GM12875 (cell line): Measurements from ENCODE around the gene POP4.
"Not testable (repeated sequence)": the region's sequence is repeated elsewhere in the genome, so short reads cannot be mapped to it uniquely, and the experiment has no call there.

ENCODE experiments used
- H3K4me3 ChIP-seq: one replicate; pipeline ENCODE4 v1.5.1; 2011; ENCODE audit warnings: low read depth, low read length, control low read depth
- TF ChIP-seq, protein P1 (sequence below): IDR thresholded peaks from 2 replicates; pipeline ENCODE4 v1.5.1; 2011; ENCODE audit warnings: low read depth, mild to moderate bottlenecking, control low read depth, inconsistent platforms, low read length, moderate library complexity, borderline replicate concordance; ENCODE audit not compliant: insufficient read depth

The POP4 gene

DNA sequence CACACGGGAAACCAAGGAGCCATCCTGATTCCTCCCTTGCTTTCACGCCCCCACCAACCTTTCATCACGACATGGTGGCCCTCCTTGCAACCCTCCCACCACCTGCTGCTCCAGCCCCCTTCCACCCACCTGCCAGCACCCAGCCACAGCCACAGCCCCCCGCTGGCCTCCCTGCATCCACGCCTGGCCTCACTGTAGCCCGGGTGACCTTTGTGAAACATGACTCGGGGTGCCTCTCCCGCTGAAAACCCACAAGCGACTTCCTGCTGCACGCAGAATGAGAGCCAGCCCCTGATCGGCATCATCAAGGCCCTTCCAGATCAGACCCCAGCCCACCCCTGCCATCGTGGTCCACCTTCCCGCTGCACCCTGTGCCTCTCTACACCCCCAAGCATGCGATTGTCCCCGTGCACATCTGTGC, 14.9 kb downstream of the POP4 start:
- H3K4me3 ChIP-seq = no peak overlapping the region
- TF ChIP-seq, protein P1, sequence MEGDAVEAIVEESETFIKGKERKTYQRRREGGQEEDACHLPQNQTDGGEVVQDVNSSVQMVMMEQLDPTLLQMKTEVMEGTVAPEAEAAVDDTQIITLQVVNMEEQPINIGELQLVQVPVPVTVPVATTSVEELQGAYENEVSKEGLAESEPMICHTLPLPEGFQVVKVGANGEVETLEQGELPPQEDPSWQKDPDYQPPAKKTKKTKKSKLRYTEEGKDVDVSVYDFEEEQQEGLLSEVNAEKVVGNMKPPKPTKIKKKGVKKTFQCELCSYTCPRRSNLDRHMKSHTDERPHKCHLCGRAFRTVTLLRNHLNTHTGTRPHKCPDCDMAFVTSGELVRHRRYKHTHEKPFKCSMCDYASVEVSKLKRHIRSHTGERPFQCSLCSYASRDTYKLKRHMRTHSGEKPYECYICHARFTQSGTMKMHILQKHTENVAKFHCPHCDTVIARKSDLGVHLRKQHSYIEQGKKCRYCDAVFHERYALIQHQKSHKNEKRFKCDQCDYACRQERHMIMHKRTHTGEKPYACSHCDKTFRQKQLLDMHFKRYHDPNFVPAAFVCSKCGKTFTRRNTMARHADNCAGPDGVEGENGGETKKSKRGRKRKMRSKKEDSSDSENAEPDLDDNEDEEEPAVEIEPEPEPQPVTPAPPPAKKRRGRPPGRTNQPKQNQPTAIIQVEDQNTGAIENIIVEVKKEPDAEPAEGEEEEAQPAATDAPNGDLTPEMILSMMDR = no peak

DNA sequence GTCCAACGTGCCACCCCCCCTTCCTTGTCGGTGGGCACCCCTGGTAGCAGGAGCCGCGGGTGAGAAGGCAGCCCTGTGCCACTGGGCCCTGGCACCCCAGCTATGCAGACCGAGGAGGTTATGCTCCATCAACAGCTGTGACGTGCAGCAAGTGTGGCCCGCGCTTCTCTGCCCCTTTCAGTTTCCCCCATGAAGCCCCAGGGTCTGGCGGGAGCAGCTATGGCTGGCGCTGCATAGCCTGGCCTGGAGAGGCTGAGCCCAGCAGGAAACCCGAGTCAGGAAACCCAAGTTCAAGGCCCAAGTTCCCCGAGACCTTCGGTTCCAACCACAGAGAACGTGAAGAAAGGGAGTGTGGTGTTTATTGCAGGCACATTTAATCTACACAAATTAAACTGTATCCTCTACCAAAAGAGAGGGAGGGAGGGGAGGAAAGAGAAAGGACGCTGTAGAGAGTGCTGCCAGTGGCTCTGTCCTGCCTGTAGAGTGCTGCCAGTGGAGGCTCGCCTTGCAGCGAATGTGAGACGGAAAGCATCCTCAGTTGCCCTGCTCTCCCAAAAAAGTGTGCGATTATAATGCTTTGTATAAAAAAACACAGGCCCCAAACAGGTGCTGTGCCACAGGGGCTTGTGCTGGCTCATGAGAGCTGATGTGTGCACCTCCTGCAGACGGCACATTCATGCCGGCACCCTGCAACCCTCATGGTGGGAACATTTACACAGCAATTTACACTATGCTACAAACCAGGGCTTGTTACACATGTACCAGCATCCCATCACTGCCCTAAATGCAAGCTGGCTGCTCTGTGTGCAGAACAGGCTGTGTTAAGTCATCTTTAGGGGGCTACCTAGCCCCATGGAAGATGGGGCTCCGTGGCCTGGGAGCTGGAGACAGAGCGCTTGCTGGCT, 16.3 kb downstream of the POP4 start:
- TF ChIP-seq, protein P1 = no peak
- no peak overlapping the region for H3K4me3 ChIP-seq

DNA sequence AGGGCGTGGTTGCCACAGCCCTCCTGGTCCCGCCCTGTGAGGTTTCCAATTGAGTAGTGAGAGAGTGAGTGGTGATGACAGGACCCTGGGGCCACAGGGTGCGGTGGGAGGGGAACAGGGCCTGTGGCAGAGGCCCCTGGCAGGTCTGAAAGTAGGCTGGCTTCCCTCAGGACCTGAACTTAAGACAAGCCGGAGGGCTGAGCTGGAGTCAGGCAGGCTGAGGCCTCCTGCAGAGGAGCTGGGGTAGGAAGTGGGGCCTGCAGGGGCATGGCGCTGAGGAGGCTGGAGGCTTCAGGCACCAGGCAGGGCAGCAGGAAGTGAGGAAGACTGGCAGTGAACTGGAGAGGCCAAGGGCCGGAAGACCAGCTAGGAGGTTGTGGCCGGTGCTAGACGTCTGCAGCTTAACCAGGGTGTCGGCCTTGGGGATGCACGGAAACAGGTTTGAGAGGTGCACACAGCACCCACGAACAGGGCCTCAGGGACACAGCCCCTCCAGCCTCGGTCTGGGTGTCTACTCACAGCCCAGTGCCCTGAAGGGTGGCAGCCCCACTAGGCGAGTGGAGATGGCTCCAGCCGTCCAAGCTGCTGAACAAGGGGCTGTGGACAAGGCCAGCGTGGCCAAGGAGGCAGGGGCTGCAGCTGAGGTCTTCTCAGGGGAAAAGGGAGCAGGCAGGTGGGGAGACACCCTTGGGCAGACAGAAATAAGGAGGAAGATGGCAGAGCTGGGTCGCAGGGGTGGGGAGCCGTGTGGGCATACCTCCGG, 17.8 kb downstream of the POP4 start:
- TF ChIP-seq, protein P1 = no peak
- H3K4me3 ChIP-seq = no peak overlapping the region

DNA sequence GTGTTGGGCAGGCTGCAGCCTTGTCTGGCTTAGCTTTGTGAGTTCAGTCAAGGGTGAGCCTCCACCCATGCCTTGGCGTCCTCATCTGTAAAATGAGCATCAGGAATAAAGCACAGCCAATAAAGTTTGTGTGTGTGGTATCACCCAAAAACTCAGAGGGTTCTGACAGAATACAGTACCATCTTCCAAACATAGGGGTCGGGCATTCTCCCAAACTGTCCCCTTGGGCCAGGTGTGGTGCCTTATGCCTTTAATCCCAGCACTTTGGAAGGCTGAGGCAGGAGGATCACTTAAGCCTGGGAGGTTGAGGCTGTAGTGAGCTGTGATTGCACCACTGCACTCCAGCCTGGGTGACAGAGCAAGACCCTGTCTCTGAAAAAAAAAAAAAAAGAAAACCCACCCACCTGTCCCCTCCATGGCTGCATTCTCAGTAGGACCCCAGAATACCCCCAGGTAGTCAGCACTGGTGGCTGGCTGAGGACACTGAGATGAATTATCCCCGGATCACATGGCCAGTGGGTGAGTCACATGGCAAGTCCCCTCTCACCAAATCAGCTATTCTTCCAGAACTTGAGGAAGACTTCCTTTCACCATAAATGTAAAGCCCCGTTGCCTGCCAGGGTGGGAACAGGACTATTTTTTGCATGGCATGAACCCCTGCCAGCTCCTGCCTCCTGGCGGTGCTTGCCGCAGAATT, 18.6 kb downstream of the POP4 start:
- H3K4me3 ChIP-seq = no peak overlapping the region

DNA sequence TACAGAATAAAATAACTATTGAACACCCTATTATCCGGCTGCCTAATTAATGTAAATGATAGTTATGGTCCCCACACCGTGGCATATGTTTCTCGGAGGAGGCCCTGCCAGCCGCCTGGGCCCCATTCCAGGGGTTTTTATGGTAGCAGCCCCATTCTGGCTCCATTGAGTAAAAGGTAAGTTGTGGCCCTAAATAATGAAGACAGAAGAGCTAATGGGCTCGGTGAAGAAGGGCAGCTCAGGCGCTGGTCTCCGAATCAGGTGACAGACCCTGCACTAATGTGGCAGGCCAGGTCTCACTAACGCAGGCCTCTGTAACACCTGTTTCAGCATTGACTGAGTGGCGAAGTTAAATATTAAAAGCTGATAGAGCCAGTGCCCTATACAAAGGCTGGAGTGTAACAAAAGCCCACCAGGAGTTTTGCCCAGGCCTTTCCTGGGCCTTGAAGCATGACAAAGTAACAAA, 19.1 kb downstream of the POP4 start:
- TF ChIP-seq, protein P1 = no peak

More for the DNA sequence above, 18.6 kb downstream of the POP4 start:
- TF ChIP-seq, protein P1 = no peak

DNA sequence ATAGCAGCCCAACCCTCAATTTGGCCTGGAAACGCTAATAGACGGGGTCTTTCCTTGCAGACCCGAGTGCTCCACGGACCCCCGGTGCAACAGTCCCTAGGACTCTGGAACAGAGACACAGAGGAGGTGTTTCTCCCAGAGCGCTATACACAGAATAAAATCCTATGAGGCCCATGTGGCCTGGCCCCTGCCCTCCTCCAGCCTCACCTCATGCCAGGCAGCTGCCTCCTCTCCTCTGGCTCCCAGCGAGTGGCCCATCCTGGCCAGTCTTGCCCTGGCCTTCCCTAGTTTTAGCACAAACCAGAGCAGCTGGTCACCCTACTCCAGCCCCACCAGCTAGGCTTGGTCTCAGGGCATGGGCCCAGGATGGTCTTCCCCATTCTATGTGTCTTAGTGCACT, 20.3 kb downstream of the POP4 start:
- TF ChIP-seq, protein P1 = no peak
- H3K4me3 ChIP-seq = no peak overlapping the region

More for the DNA sequence above, 19.1 kb downstream of the POP4 start:
- H3K4me3 ChIP-seq = no peak overlapping the region

DNA sequence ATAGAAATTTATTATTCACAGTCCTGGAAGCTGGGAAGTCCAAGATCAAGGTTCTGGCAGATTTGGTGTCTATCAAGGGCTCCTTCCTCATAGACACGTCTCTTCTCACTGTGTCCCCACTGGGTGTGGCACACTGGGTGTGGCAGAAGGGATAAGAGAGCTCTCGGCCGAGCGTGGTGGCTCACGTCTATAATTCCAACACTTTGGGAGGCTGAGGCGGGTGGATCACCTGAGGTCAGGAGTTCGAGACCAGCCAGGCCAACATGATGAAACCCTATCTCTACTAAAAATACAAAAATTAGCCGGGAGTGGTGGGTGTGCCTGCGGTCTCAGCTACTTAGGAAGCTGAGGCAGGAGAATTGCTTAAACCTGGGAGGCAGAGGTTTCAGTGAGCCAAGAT, 20.7 kb downstream of the POP4 start:
- H3K4me3 ChIP-seq = not testable (repeated sequence)
